ENCODE measurements around the gene TTC12. TPM values are rescaled to one million over a fixed set of nuclear protein-coding genes. Genes with fewer than 3 reads are reported as not detected.

TTC12 gene
- total and polyA plus RNA-seq, 10 of the 15 experiments (the other 5 are each of a cell fraction or from before 2014, with no cell fraction given), result 3.7 to 14.0 (median 8.1) TPM

DNA sequence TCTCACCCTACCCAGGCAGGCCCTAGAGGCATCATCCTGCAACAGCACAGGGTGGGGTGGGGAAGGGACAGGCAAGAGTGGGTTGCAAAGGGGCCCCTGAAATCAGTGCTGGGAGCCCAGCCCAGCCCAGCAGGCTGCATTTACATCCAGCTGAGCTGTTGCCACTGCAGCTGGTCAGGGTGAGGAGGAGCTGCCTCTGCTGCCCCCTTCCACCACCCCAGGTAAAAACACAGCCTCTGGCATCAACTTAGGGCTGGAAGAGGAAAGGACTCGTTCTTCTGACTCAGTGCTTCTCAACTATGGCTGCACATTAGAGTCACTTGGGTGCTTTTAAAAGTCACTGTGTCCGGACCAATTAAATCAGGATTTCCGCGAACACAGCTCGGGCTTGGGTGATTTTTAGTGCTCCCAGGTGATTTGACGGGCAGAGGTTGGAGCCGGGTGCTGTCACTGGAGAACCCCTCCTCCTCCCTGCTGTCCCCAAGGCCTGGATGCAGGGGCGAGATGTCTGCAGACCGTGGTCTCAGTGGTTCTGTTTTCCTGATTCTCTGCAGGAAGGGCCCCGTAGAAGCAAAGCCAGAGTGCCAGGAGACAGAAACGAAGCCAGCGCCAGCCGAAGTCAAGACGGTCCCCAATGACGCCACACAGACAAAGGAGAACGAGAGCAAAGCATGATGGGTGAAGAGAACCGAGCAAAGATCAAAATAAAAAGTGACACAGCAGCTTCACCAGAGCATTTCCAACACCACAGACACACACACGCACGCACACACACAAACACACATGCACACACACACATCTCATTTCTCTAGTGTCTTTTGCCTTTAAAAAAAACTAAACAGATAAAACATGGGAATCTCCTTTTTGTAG lies 39.4 kb upstream of the TTC12 start (continued):
- TF ChIP-seq, protein P1, sequence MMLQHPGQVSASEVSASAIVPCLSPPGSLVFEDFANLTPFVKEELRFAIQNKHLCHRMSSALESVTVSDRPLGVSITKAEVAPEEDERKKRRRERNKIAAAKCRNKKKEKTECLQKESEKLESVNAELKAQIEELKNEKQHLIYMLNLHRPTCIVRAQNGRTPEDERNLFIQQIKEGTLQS (IDR thresholded peaks at IDR 0.05; ENCODE audit: borderline replicate concordance, extremely low read depth, low read depth, low read length), result no peak
- TF ChIP-seq, protein P2, sequence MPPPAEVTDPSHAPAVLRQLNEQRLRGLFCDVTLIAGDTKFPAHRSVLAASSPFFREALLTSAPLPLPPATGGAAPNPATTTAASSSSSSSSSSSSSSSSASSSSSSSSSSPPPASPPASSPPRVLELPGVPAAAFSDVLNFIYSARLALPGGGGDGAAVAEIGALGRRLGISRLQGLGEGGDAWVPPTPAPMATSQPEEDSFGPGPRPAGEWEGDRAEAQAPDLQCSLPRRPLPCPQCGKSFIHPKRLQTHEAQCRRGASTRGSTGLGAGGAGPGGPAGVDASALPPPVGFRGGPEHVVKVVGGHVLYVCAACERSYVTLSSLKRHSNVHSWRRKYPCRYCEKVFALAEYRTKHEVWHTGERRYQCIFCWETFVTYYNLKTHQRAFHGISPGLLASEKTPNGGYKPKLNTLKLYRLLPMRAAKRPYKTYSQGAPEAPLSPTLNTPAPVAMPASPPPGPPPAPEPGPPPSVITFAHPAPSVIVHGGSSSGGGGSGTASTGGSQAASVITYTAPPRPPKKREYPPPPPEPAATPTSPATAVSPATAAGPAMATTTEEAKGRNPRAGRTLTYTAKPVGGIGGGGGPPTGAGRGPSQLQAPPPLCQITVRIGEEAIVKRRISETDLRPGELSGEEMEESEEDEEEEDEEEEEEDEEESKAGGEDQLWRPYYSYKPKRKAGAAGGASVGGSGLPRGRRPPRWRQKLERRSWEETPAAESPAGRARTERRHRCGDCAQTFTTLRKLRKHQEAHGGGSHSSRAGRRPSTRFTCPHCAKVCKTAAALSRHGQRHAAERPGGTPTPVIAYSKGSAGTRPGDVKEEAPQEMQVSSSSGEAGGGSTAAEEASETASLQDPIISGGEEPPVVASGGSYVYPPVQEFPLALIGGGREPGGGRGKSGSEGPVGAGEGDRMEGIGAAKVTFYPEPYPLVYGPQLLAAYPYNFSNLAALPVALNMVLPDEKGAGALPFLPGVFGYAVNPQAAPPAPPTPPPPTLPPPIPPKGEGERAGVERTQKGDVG (CRISPR knock-in tag; IDR thresholded peaks at IDR 0.05), result no peak
- TF ChIP-seq NFYB (IDR thresholded peaks at IDR 0.05; ENCODE audit: insufficient read depth, low read depth, low read length) (no peak), NFIC (IDR thresholded peaks at IDR 0.05; ENCODE audit: low read depth, low read length) (no peak)

DNA sequence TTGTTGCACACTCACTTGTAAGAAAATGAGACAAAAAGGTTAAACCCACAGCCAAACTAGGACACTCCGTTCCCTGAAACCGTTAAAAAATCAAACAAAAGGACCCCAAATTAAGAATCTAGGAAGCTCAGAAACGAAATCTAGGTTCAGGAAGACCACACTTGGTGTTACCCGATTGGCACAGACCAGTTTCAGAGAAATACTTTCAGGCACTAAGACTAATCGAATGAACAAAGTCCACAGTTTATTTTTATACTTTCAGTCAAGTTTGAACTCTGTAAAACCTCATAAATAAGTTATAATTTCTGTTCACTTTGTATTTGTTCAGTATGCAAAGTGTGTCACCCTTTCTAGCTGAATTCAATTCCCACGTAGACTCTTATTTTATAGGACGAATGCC lies 38.8 kb upstream of the TTC12 start:
- RAD21 ChIA-PET (ENCODE audit: unreplicated experiment), result no interaction called here
- TF ChIP-seq BCL11A (IDR thresholded peaks at IDR 0.05; ENCODE audit: low read depth, low read length) (no peak), HDAC2 (IDR thresholded peaks at IDR 0.05) (no peak), JUND (IDR thresholded peaks at IDR 0.05; ENCODE audit: low read depth, low read length) (no peak), MTA3 (IDR thresholded peaks at IDR 0.05; ENCODE audit: borderline replicate concordance, low read length) (no peak), ZNF217 (IDR thresholded peaks at IDR 0.05) (no peak), HDAC6 (IDR thresholded peaks at IDR 0.05; ENCODE audit: unreplicated experiment) (no peak)
- Histone ChIP-seq H3K27me3 (replicated peaks in 1 of 2; ENCODE audit: control insufficient read depth in 2 of 2, insufficient read depth in 2 of 2, low read length in 1 of 2) (peaks cover 0 to 2% of the 10 kb centered on the region in 2 experiments; a peak in 2 of 4 replicates), H3K27ac (ENCODE audit: control insufficient read depth, insufficient read depth) (no peak overlapping the region), H4K20me1 (ENCODE audit: control insufficient read depth, insufficient read depth) (no peaks in the 10 kb centered on the region), H2AFZ (ENCODE audit: control insufficient read depth, low read depth, low read length) (no peak overlapping the region), H3K4me1 (ENCODE audit: control insufficient read depth, insufficient read depth, low read length) (no peaks in the 10 kb centered on the region), H3K9me3 (replicated peaks; ENCODE audit: control insufficient read depth, insufficient read depth, low read length) (no peaks in the 10 kb centered on the region), H3K4me2 (ENCODE audit: control insufficient read depth, insufficient read depth) (no peak overlapping the region), H3K4me3 (no peak overlapping the region), H3K79me2 (ENCODE audit: control insufficient read depth, insufficient read depth, low read length) (no peaks in the 10 kb centered on the region), H3K9ac (ENCODE audit: control insufficient read depth, insufficient read depth, low read length) (no peak overlapping the region), H3K36me3 (ENCODE audit: control insufficient read depth in 2 of 2, insufficient read depth in 2 of 2, low read length in 1 of 2) (no peaks in the 10 kb centered on the region)
- FAIRE-seq (no peak), ATAC-seq (no peak), DNase-seq (ENCODE audit: low read depth, low spot score) (no peak)
- CTCF ChIA-PET, result interaction anchor here (1.5 kb wide), 1 partner anchor 14 kb away, joined by 9 read pairs; no protein-coding TSS in a partner anchor
- POLR2A ChIA-PET, result no interaction called here
- 37% methylated on average over 7 of the region's 7 CpGs for WGBS (ENCODE audit: insufficient coverage, insufficient replicate concordance, low lambda C conversion rate, missing lambda C conversion rate)
- SMC1A ChIA-PET (ENCODE audit: uncharacterized antibody, unreplicated experiment), result interaction anchor here (1.9 kb wide), 1 partner anchor 14 kb away, joined by 6 read pairs; no protein-coding TSS in a partner anchor
- in situ Hi-C loops (cut with MboI) (no loop called here), intact Hi-C loops (cut with micrococcal nuclease; ENCODE audit: unreplicated experiment) (no loop called here)
- no TSS peak for BruUV-seq (replicated peaks)
